Epithelial cell of proximal tubule (primary cell): ENCODE measurements around the gene TMTC2. TPM values are rescaled to one million over a fixed set of nuclear protein-coding genes. Genes with fewer than 3 reads are reported as not detected.
A peak's percentile ranks its signal among the peaks of the same experiment; 100 is the strongest.

Experiments
- DNase-seq: peaks from one replicate; pipeline ENCODE4 v3.0.0-alpha.2; 2011; ENCODE audit warnings: low read depth
- H3K4me3 ChIP-seq: 2 replicates; pipeline ENCODE4 v1.5.1; 2011; ENCODE audit warnings: low read depth, mild to moderate bottlenecking, low read length
- CTCF ChIP-seq: conservative IDR thresholded peaks from 2 replicates; pipeline ENCODE4 v1.5.1; 2012; ENCODE audit warnings: low read depth, mild to moderate bottlenecking, low read length
- total RNA-seq: library from RNA; depleted of rRNA; stranded (reverse); fragments of >200 nt; gene quantifications from 2 replicates; pipeline ENCODE4 v1.2.3, GENCODE V29; 2015

TMTC2 gene
- total RNA-seq, 1 donor from 2014 or later: 3.6 TPM

GRCh38 chr12:83150465-83151189 lies 463.9 kb downstream of the TMTC2 start:
- DNase-seq: no peak
- no peak for TF ChIP-seq CTCF
- no peak overlapping the region for H3K4me3 ChIP-seq

- no peak for TF ChIP-seq CTCF
- DNase-seq: no peak
- no peak overlapping the region for H3K4me3 ChIP-seq
Measured at GRCh38 chr12:83153177-83153576, 466.5 kb downstream of the TMTC2 start.

DNA sequence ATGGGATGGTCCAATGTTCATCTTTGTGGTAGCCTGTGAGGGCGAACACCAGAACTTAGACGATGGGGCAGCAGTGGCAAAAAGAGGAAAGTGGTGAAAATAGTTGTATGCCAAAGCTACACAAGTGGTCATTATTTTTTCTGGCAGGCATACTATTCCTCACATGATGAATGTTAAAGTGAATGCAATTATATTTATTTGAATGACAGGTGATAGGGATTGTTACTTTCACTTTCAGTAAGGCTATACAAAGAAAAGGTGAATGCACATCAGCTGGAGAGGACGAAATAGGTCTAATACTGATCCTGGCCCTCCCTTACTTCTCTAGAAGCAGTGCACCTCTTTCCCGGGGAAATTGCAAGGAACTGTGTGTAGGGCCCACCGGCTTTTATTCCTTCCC lies 470.1 kb downstream of the TMTC2 start:
- no peak for TF ChIP-seq CTCF
- no peak overlapping the region for H3K4me3 ChIP-seq

DNA sequence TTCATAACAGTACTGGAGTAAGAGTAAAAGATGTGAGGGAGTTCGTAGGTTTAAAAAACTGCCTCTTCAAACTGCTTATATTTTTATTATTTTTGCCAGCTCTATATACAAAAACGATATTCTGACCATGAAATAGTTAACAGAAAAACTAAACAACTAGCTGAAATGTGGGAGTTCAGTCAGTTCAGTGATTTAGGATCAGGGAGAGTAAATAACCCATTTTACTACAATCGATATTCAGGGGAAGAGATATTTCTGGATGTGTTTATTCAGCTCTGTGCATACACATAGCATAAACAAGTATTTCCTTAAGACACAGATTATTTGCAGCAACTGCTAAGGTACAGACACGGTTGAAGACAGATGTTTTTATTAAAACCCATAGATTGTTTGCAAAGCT lies 470.9 kb downstream of the TMTC2 start:
- DNase-seq: no peak
- no peak overlapping the region for H3K4me3 ChIP-seq
- no peak for TF ChIP-seq CTCF

More for the DNA sequence above, 470.1 kb downstream of the TMTC2 start:
- DNase-seq: no peak

- H3K4me3 ChIP-seq: no peak overlapping the region
- no peak for DNase-seq
- TF ChIP-seq CTCF: no peak
Measured at GRCh38 chr12:83158613-83159207, 472.0 kb downstream of the TMTC2 start.

GRCh38 chr12:83161456-83161855 lies 474.8 kb downstream of the TMTC2 start:
- DNase-seq: no peak
- no peak for TF ChIP-seq CTCF
- no peak overlapping the region for H3K4me3 ChIP-seq

DNA sequence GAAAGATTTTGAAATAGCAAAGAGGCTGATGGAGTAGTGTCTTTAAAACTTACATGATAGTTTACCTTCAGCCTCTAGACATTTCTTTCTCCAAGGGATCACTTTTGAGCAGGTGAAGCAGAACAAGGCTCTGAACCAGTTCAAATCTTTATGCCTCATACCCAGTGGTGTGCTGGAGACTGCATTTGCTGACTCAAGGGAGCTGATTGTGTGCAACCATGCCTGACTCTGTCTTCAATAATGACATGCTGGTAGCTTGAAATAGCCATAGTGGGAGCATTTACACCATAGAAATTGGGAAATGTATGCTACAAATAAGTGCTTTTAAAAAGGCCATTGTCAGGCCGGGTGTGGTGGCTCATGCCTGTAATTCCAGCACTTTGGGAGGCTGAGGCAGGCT lies 482.0 kb downstream of the TMTC2 start:
- peak; percentile 50 for DNase-seq
- TF ChIP-seq CTCF: no peak

More for the DNA sequence above, 482.0 kb downstream of the TMTC2 start:
- no peak overlapping the region for H3K4me3 ChIP-seq
